Astrocyte (in vitro differentiated cells and primary cell): ENCODE data around the gene CHD8. TPM values are rescaled to one million over a fixed set of nuclear protein-coding genes. Genes with fewer than 3 reads are reported as not detected.

Source experiments
- DNase-seq: peaks from one replicate; pipeline ENCODE4 v3.0.0-alpha.2; 2010; ENCODE audit warnings: low read depth
- FAIRE-seq: peaks from 2 replicates; lab custom pipeline; 2011; peaks lifted over from hg19 to GRCh38; lab: Jason Lieb, UNC
- H2AFZ ChIP-seq: 2 replicates; pipeline ENCODE4 v1.6.0; 2012; ENCODE audit warnings: low read depth, low read length, inconsistent platforms
- H3K27ac ChIP-seq: 2 replicates; pipeline ENCODE4 v1.5.1; 2011; ENCODE audit warnings: low read depth, low read length, inconsistent platforms
- H3K27me3 ChIP-seq: 2 replicates; pipeline ENCODE4 v1.6.0; 2011; ENCODE audit warnings: low read length, inconsistent platforms; ENCODE audit not compliant: insufficient read depth
- H3K36me3 ChIP-seq: 2 replicates; pipeline ENCODE4 v1.5.1; 2011; ENCODE audit warnings: low read length, inconsistent platforms; ENCODE audit not compliant: insufficient read depth
- H3K4me1 ChIP-seq: 2 replicates; pipeline ENCODE4 v1.5.1; 2011; ENCODE audit warnings: low read length, inconsistent platforms; ENCODE audit not compliant: insufficient read depth
- H3K4me2 ChIP-seq: 2 replicates; pipeline ENCODE4 v1.6.0; 2012; ENCODE audit warnings: low read length, inconsistent platforms
- H3K4me3 ChIP-seq: 2 replicates; pipeline ENCODE4 v1.5.1; 2011; ENCODE audit warnings: low read depth, mild to moderate bottlenecking, low read length, inconsistent platforms; ENCODE audit not compliant: insufficient read depth
- H3K79me2 ChIP-seq: 2 replicates; pipeline ENCODE4 v1.6.0; 2012; ENCODE audit warnings: mild to moderate bottlenecking, low read length, inconsistent platforms; ENCODE audit not compliant: insufficient read depth
- H3K9ac ChIP-seq: 2 replicates; pipeline ENCODE4 v1.6.0; 2012; ENCODE audit warnings: mild to moderate bottlenecking, low read length, inconsistent platforms
- H3K9me3 ChIP-seq: 2 replicates; pipeline ENCODE4 v1.5.1; 2012; ENCODE audit warnings: low read depth, mild to moderate bottlenecking, low read length, inconsistent platforms; ENCODE audit not compliant: insufficient read depth
- H4K20me1 ChIP-seq: 2 replicates; pipeline ENCODE4 v1.6.0; 2012; ENCODE audit warnings: low read length, inconsistent platforms; ENCODE audit not compliant: insufficient read depth
- H3K27ac Mint-ChIP-seq: one replicate; pipeline ENCODE4 v1.8.0; 2021; ENCODE audit warnings: mild to moderate bottlenecking, mixed read lengths; ENCODE audit not compliant: unreplicated experiment
- H3K27me3 Mint-ChIP-seq: one replicate; pipeline ENCODE4 v1.8.0; 2021; ENCODE audit warnings: low read depth, mixed read lengths; ENCODE audit not compliant: unreplicated experiment
- H3K36me3 Mint-ChIP-seq: one replicate; pipeline ENCODE4 v1.8.0; 2021; ENCODE audit warnings: low read depth, mixed read lengths; ENCODE audit not compliant: unreplicated experiment
- H3K4me1 Mint-ChIP-seq: one replicate; pipeline ENCODE4 v1.8.0; 2021; ENCODE audit warnings: low read depth, mixed read lengths; ENCODE audit not compliant: unreplicated experiment
- H3K4me3 Mint-ChIP-seq: one replicate; pipeline ENCODE4 v1.8.0; 2021; ENCODE audit warnings: mild to moderate bottlenecking, moderate library complexity, mixed read lengths; ENCODE audit not compliant: unreplicated experiment
- H3K9me3 Mint-ChIP-seq: one replicate; pipeline ENCODE4 v1.8.0; 2021; ENCODE audit warnings: mild to moderate bottlenecking, mixed read lengths; ENCODE audit not compliant: unreplicated experiment
- EZH2 ChIP-seq: IDR thresholded peaks from 2 replicates; pipeline ENCODE4 v1.6.1; 2012; ENCODE audit warnings: mild to moderate bottlenecking, low read length, inconsistent platforms; ENCODE audit not compliant: insufficient read depth
- total RNA-seq: library from RNA; stranded (reverse); gene quantifications from 2 replicates; pipeline ENCODE4 v1.2.1, GENCODE V29; 2021
- TF ChIP-seq, protein P1 (sequence below): IDR thresholded peaks from 2 replicates; pipeline ENCODE4 v1.5.1; 2011; ENCODE audit warnings: low read depth, mild to moderate bottlenecking, inconsistent platforms, low read length, moderate library complexity; ENCODE audit not compliant: insufficient read depth

Gene CHD8
- total RNA-seq, 1 donor from 2014 or later = 111 TPM

DNA sequence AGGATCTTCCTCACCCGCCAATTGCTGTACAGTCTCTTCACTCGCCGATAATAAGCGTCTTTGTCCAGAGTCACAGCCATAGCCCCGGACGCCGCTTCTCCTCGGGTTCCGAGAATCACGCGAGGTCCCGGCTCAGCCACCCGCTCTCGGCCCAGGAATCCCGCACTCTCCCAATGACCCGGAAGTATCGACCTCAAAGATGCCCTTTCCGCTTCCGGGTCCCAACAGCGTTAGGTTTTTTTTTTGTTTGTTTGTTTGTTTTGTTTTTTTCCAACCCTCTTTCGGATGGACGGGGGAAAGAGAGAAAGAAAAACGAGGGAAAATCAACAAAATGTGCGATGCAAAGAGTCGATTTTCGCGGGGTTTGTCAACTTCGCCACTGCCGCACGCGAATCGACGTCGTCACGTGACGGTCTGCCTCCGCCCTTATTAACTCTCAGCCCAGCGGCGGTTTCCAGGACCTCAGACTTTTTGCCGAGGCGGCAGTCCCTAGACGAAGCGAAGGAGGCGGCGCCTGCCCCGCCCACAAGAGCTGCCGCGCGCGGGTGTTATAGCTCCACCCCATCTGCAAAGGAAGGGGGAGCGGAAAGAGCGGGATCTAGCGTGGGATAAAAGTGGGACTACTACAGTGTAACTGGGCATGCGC lies 72.0 kb downstream of the CHD8 start, which contains the start of gene SUPT16H:
TSS of gene SUPT16H (minus strand) at position 172 of the 646 bp plus-strand sequence. CDS start at position 80, 92 bp downstream.
- Histone ChIP-seq H2AFZ (peak within 1 kb of the TSS; percentile 65), H3K9ac (peak within 1 kb of the TSS; percentile 98), H3K4me2 (peak within 1 kb of the TSS; percentile 98), H3K36me3 (no peaks in the 10 kb centered on the region), H3K79me2 (peaks cover 52% of the 10 kb centered on the region), H3K9me3 (no peaks in the 10 kb centered on the region), H3K27ac (peak within 1 kb of the TSS; percentile 95), H3K4me1 (peaks cover 15% of the 10 kb centered on the region), H4K20me1 (peaks cover 34% of the 10 kb centered on the region), H3K27me3 (no peaks in the 10 kb centered on the region), H3K4me3 (peak within 1 kb of the TSS; percentile 98)
- Mint-ChIP-seq H3K27me3 (no peaks in the 10 kb centered on the region), H3K4me3 (peak within 1 kb of the TSS; percentile 96), H3K4me1 (peaks cover 12% of the 10 kb centered on the region), H3K27ac (peak within 1 kb of the TSS; percentile 99), H3K9me3 (no peaks in the 10 kb centered on the region), H3K36me3 (peaks cover 13% of the 10 kb centered on the region)
- no peak for TF ChIP-seq EZH2
- TF ChIP-seq, protein P1, sequence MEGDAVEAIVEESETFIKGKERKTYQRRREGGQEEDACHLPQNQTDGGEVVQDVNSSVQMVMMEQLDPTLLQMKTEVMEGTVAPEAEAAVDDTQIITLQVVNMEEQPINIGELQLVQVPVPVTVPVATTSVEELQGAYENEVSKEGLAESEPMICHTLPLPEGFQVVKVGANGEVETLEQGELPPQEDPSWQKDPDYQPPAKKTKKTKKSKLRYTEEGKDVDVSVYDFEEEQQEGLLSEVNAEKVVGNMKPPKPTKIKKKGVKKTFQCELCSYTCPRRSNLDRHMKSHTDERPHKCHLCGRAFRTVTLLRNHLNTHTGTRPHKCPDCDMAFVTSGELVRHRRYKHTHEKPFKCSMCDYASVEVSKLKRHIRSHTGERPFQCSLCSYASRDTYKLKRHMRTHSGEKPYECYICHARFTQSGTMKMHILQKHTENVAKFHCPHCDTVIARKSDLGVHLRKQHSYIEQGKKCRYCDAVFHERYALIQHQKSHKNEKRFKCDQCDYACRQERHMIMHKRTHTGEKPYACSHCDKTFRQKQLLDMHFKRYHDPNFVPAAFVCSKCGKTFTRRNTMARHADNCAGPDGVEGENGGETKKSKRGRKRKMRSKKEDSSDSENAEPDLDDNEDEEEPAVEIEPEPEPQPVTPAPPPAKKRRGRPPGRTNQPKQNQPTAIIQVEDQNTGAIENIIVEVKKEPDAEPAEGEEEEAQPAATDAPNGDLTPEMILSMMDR = no peak
- FAIRE-seq = peak; percentile 20
- peak; percentile 89 for DNase-seq

DNA sequence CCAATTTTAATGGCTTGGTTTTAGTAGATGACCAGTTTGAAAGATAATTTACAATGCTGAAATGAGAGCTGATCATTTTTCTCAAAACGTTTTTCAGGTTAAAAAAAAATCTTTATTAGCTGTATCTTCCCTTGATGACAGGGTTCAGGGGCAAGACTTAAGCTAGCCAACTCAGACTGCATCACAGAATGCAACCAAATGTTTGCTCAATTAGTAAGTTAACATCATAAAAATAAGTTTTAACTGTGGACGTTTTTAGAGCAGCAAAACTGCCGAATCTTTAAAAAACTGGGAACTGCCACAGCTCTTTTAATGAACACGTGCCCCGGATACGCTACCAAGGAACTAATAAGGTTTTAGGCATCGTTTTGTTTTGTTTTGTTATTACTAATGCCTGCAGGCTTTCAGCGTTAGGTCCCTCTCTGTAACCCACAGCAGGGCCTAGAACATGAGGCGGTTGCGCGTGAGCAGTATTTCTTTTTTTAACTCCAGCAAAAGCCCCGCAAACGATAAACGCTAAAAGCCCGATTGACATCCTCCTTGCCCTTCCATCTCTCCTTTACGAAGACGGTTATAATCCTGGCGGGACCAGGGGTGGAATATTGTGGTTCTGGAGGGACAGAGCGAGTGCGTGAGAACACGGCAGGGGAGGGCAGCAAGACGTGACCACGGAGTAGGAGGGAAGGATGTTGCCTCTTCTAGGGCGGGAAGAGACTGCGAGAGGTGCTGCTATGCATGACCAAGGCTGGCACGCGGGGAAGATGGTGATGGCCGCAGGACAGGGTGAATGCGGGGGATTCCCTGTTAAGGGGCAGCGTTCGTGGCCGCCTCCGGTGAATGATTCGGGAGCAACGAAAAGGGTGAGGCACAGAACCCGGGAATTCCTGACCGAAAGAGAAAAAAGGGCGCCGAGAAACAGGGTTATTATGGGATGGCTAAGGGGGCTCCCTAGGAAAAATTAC lies 72.8 kb downstream of the CHD8 start:
- no peaks in the 10 kb centered on the region for H3K27me3 Mint-ChIP-seq
- peaks cover 37% of the 10 kb centered on the region for H4K20me1 ChIP-seq
- no peak for FAIRE-seq
- peak overlapping the region; percentile 96 for H3K4me3 Mint-ChIP-seq
- H3K36me3 Mint-ChIP-seq = peaks cover 13% of the 10 kb centered on the region
- peak overlapping the region; percentile 61 for H2AFZ ChIP-seq
- TF ChIP-seq, protein P1 = no peak
- peaks cover 60% of the 10 kb centered on the region for H3K79me2 ChIP-seq
- H3K9ac ChIP-seq = peak overlapping the region; percentile 98
- H3K27ac ChIP-seq = peak overlapping the region; percentile 95
- peaks cover 15% of the 10 kb centered on the region for H3K4me1 ChIP-seq
- peak; percentile 54 for DNase-seq
- H3K4me1 Mint-ChIP-seq = peaks cover 12% of the 10 kb centered on the region
- peak overlapping the region; percentile 99 for H3K27ac Mint-ChIP-seq
- H3K4me3 ChIP-seq = peak overlapping the region; percentile 98
- no peaks in the 10 kb centered on the region for H3K36me3 ChIP-seq
- no peaks in the 10 kb centered on the region for H3K9me3 Mint-ChIP-seq
- no peaks in the 10 kb centered on the region for H3K9me3 ChIP-seq
- no peaks in the 10 kb centered on the region for H3K27me3 ChIP-seq
- peak overlapping the region; percentile 98 for H3K4me2 ChIP-seq
